Neuron (in vitro differentiated cells): ENCODE data around the gene SLIT3.
"Not testable (repeated sequence)": the region's sequence is repeated elsewhere in the genome, so short reads cannot be mapped to it uniquely, and the experiment has no call there.

ENCODE experiments used
- H2AFZ ChIP-seq: one replicate; pipeline ENCODE4 v1.6.1; 2013; ENCODE audit warnings: low read depth, mild to moderate bottlenecking, inconsistent platforms, low read length, moderate library complexity
- H3K27me3 ChIP-seq: one replicate; pipeline ENCODE4 v1.6.1; 2013; ENCODE audit warnings: low read length; ENCODE audit not compliant: insufficient read depth
- H3K36me3 ChIP-seq: one replicate; pipeline ENCODE4 v1.6.1; 2013; ENCODE audit warnings: low read length; ENCODE audit not compliant: insufficient read depth
- H3K4me1 ChIP-seq: one replicate; pipeline ENCODE4 v1.6.1; 2013; ENCODE audit warnings: low read length; ENCODE audit not compliant: insufficient read depth
- H3K4me3 ChIP-seq: 2 replicates; pipeline ENCODE4 v1.5.1; 2013; ENCODE audit warnings: mild to moderate bottlenecking, low read length, moderate library complexity
- H3K9me3 ChIP-seq: one replicate; pipeline ENCODE4 v1.6.1; 2013; ENCODE audit warnings: low read length

Gene SLIT3

DNA sequence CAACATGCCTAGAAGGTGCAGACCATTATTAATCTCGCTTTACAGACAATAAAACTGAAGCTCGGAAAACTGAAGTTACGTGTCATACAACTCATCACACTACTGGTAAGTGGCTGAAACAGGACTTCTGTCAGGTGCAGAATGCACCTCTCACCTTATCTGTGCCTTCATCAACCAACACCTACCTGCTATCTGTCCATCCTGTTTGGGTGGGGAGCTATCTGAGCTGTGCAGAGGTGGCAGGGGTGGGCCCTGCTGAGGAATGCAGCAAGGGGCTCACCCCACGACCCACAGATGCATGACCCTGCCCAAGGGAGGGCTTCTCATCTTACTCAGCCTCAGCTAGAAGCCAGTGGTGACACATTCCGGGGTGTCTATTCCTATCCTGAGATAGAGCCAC lies 81.6 kb downstream of the SLIT3 start:
- no peaks in the 10 kb centered on the region for H3K9me3 ChIP-seq
- H3K27me3 ChIP-seq = peaks cover 9% of the 10 kb centered on the region
- no peak overlapping the region for H3K4me3 ChIP-seq
- H3K36me3 ChIP-seq = no peaks in the 10 kb centered on the region
- no peak overlapping the region for H2AFZ ChIP-seq
- H3K4me1 ChIP-seq = no peaks in the 10 kb centered on the region

DNA sequence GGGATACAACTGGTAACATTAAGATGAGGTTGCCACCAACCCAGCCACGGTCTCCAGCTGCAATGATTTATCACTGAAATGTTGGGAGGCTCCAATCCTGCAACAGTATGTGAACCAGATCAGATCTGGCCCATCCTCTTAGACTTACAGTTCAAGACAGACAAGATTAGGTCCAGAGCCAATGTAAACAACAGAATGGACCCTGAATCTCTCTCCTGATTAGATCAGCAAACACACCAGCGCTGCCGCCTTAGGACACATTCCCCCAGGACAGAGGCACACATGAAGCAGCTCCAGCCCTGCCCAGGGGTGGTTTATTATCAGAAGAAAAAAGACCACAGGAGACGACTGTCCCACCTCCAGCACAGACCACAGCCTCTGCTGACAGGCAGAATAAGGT lies 82.1 kb downstream of the SLIT3 start:
- Histone ChIP-seq H3K9me3 (no peaks in the 10 kb centered on the region), H3K4me1 (no peaks in the 10 kb centered on the region), H3K27me3 (peaks cover 9% of the 10 kb centered on the region)

DNA sequence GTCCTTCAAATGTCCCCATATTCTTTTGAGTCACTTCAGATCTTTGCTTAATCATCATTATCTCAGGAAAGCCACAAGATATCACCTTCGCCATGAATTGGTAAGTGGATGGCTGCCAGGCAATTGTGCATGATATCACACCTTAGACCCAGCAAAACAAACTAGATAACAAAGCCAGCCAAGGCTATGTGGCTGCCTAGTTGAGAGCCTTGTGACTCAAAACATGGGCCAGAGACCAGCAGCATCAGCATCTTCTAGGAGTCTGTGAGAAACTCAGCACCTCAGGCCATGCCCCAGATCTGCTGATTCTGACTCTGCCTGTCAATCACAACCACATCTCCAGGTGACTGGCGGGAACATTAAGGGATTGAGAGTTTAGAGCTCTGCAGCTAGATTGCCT lies 82.8 kb downstream of the SLIT3 start:
- H3K36me3 ChIP-seq = no peaks in the 10 kb centered on the region
- peaks cover 9% of the 10 kb centered on the region for H3K27me3 ChIP-seq
- no peak overlapping the region for H3K4me3 ChIP-seq
- no peaks in the 10 kb centered on the region for H3K4me1 ChIP-seq
- H2AFZ ChIP-seq = no peak overlapping the region
- no peaks in the 10 kb centered on the region for H3K9me3 ChIP-seq

More for the DNA sequence above, 82.1 kb downstream of the SLIT3 start:
- Histone ChIP-seq H3K4me3 (no peak overlapping the region), H3K36me3 (no peaks in the 10 kb centered on the region), H2AFZ (no peak overlapping the region)

DNA sequence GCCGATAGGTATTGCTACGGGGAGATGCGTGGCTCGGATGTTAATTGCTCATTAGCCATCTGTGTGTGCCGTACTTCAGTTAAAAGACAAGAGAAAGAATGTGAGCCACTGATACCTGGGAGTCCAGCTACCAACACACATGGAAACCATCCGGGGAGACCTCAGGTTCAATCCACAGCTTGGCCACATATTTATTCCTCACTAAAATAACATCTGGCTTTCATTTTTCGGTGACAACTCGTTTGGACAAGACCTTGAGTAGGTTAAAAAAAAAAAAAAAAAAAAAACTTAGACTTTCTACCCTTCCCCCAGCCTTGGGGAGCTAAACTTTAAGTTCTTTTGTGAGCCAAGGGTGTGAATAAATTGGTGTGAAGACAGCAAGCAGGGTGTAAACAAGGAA lies 84.1 kb downstream of the SLIT3 start:
- H3K27me3 ChIP-seq = peaks cover 9% of the 10 kb centered on the region

DNA sequence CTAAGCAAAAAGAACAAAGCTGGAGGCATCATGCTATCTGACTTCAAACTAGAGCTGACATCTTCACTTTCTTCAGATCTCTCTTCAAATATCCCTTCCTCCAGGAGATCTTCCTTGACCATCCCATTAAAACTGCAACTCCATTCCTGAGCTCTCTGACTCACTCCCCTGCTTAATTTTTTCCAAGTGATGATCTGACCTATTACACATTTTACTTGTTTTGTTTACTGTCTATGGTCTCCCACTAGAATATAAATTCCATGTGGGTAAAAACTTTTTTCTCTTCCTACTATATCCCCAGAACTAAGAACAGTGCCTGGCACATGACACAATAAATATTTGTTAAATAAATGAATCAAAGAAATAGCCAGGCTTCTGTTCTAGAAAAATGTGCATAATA lies 87.5 kb downstream of the SLIT3 start:
- H3K4me1 ChIP-seq = no peaks in the 10 kb centered on the region
- no peak overlapping the region for H2AFZ ChIP-seq
- H3K4me3 ChIP-seq = no peak overlapping the region
- H3K36me3 ChIP-seq = no peaks in the 10 kb centered on the region
- peaks cover 9% of the 10 kb centered on the region for H3K27me3 ChIP-seq
- H3K9me3 ChIP-seq = no peaks in the 10 kb centered on the region

More for the DNA sequence above, 84.1 kb downstream of the SLIT3 start:
- Histone ChIP-seq H3K4me1 (no peaks in the 10 kb centered on the region), H3K36me3 (no peaks in the 10 kb centered on the region), H3K9me3 (no peaks in the 10 kb centered on the region), H2AFZ (no peak overlapping the region), H3K4me3 (no peak overlapping the region)

DNA sequence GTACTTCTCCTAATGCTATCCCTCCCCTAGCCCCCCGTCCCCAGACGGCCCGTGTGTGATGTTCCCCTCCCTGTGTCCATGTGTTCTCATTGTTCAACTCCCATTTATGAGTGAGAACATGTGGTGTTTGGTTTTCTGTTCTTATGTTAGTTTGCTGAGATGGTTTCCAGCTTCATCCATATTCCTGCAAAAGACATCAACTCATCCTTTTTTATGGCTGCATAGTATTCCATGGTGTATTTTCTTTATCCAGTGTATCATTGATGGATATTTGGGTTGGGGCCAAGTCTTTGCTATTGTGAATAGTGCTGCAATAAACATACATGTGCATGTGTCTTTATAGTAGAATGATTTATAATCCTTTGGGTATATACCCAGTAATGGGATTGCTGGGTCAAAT lies 89.2 kb downstream of the SLIT3 start:
- not testable (repeated sequence) for H3K4me3 ChIP-seq, H3K9me3 ChIP-seq, H3K27me3 ChIP-seq, H3K36me3 ChIP-seq, H2AFZ ChIP-seq, H3K4me1 ChIP-seq

DNA sequence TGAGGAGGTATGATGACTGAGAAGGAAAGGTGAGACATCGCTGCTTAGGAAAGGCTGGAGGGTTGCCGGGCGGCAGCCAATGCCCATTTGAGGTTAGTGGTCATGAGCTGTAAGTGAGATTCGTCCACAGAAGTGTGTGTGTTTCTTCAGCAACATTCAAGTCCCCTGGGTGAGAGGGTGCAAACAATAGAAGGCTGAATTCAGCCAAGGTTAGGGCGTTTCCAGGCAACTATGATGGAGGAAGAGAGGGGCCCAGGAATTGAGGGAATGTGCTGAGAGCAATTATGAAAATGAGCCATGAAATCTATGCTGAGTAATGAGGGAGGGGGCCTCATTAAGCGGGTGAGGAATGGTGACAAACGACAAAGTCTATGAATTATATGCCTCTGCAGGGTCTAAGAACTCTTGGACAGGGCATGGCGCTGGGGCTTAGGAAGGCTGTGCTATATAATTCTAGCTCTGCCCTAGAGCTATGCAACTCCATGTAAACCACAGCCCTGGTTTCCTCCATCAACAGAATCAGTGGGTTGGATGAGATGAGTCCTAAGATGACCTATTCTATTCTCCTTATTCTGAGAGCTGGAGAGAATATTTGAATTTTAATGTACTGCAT lies 96.0 kb downstream of the SLIT3 start:
- Histone ChIP-seq H3K4me3 (no peak overlapping the region), H3K9me3 (no peaks in the 10 kb centered on the region), H3K4me1 (no peaks in the 10 kb centered on the region), H3K27me3 (no peaks in the 10 kb centered on the region), H3K36me3 (no peaks in the 10 kb centered on the region), H2AFZ (no peak overlapping the region)

DNA sequence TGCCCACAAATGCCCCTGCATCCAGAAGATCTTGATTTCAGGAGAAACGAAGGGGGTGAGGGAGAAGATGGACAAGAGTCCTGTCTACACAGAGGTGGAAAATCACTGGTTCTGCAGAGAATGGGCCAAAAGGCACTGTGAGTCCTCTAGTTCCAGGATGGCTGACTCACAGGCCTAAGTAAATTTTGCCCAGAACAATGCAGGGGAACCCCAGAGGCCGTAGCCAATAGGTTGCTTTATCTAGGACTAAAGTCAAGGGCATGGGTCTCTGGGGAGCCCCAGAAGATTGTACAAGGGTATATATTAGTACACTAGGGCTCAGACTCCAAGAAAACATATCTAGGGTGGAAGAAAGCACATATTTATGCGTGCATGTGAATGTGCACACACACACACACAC lies 98.0 kb downstream of the SLIT3 start:
- no peaks in the 10 kb centered on the region for H3K36me3 ChIP-seq
- H3K4me1 ChIP-seq = no peaks in the 10 kb centered on the region
- H3K27me3 ChIP-seq = no peaks in the 10 kb centered on the region
- no peak overlapping the region for H2AFZ ChIP-seq
- no peaks in the 10 kb centered on the region for H3K9me3 ChIP-seq
- H3K4me3 ChIP-seq = no peak overlapping the region

DNA sequence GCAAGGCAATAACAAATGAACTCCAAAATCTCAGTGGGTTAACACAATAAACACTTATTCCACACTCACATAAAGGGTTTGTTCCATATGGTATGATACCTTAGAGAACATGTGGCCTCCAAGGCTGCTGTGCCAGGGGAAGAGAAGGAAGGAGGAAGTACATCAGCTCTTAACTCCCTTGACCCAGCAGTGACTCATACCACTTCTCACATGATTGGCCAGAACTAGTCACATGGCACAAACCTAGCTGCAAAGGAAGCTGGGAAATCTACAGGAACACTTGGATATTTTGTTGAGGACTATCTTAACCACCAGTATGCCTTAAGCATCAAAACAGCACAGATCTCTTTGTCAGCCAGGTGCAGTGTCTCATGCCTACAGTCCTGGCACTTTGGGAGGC lies 99.3 kb downstream of the SLIT3 start:
- H3K27me3 ChIP-seq = no peaks in the 10 kb centered on the region
- H2AFZ ChIP-seq = no peak overlapping the region
- no peaks in the 10 kb centered on the region for H3K4me1 ChIP-seq
- H3K36me3 ChIP-seq = no peaks in the 10 kb centered on the region
- H3K4me3 ChIP-seq = no peak overlapping the region
- H3K9me3 ChIP-seq = no peaks in the 10 kb centered on the region

DNA sequence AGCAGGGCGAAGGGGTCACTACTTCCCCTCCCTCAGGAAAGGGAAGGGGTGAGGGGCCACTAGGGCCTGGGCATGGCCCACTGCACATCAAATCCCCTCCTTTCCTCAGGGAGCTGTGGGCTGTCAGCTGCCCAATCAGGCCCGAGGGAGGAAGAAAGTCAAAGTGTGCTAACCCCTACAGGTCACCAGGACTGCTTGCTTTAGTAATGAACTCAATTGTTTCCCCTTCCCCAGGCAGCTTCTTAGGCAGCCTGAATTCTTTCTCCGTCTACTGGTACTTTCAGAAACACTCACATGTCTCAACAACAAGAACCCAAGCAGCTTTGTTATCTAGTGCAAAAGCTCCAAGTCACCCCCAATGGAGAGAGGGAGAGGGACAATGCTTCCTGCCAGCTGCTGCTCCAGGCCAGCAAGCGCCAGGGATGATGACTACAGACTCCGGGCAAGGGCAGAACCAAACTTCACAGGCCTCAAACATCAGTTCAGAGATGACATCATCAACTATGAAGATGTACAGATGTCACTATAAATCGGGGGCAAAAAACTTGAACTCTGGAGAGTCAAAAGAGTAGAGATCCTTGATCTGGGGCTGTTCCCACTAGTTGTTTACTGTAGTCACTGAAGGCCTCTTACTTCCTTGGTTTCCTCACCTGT lies 100.7 kb downstream of the SLIT3 start:
- Histone ChIP-seq H3K36me3 (no peaks in the 10 kb centered on the region), H3K4me1 (no peaks in the 10 kb centered on the region), H3K9me3 (no peaks in the 10 kb centered on the region), H2AFZ (no peak overlapping the region), H3K4me3 (no peak overlapping the region), H3K27me3 (no peaks in the 10 kb centered on the region)

DNA sequence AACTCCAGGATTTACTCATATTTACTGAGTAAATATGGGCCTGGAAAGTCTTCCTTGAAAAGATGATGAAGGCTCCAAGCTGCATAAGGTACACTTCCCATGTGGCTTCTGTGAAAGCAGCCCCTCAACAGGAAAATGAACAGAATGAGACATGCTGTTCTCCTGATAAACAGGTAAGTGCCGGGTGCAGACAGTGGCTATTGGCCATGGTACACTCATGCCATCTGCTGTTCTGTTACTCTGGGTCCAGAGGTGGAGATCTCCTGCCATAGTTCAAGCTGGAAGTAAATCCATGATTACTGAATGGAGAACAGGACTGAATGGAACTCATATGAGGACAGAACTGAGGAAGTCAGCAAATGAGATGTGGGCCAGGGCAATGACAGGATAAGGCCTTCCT lies 103.6 kb downstream of the SLIT3 start:
- Histone ChIP-seq H3K4me3 (no peak overlapping the region), H3K27me3 (no peaks in the 10 kb centered on the region), H3K36me3 (no peaks in the 10 kb centered on the region), H2AFZ (no peak overlapping the region), H3K9me3 (no peaks in the 10 kb centered on the region), H3K4me1 (no peaks in the 10 kb centered on the region)

DNA sequence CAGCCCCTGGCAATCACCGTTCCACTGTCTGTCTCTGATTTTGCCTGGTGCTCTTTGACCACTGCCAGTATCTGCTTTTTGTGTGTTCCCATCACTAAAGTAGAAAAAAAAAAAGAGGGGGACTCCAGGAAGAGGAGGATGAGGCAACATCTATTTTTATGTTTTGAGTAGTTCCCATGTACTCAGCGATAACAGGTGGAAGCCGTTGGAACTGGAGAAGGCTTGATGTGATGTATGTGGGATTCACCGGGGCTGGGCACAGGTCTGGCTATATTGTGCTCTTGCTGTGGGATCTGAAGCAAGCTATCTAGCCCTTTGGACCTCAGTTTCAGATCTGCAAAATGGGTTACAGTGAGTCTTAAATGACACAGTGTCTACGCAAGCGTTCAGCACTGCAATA lies 104.9 kb downstream of the SLIT3 start:
- no peaks in the 10 kb centered on the region for H3K36me3 ChIP-seq
- no peak overlapping the region for H3K4me3 ChIP-seq
- H2AFZ ChIP-seq = no peak overlapping the region
- H3K27me3 ChIP-seq = no peaks in the 10 kb centered on the region
- H3K9me3 ChIP-seq = no peaks in the 10 kb centered on the region
- no peaks in the 10 kb centered on the region for H3K4me1 ChIP-seq

DNA sequence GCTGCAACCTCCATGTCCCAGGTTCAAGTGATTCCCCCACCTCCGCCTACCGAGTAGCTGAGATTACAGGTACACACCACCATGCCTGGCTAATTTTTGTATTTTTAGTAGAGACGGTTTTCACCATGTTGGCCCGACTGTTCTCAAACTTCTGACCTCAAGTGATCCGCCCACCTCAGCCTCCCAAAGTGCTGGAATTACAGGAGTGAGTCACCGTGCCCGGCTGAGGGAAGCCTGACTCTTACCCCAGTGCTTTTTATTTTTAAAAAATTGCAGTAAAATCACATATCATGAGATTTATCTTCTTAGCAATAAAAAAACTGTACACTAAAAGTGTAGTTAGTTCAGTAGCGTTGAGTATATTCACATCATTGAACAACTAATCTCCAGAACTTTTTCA lies 105.3 kb downstream of the SLIT3 start:
- Histone ChIP-seq H3K36me3 (no peaks in the 10 kb centered on the region), H3K27me3 (no peaks in the 10 kb centered on the region), H3K4me3 (no peak overlapping the region), H2AFZ (no peak overlapping the region), H3K9me3 (no peaks in the 10 kb centered on the region), H3K4me1 (no peaks in the 10 kb centered on the region)

DNA sequence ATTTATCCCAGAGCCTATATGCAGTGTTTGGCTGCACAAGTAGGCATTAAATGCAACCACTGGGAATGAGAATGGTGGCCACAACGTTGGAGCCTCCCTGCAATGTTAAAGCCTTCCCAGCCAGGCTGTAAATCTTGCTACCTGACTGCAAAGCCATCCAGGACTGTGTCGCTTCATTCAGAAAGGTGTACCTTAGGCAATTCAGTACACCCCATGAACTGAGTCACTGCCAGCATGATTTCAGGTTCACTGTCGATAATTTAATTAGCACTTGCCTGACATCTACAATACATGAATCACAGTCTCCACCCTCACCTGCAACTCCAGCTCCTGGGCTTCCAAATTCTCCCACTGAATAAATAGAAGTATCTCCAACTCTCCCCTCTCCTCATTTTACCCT lies 108.4 kb downstream of the SLIT3 start:
- Histone ChIP-seq H3K4me3 (no peak overlapping the region), H3K27me3 (no peaks in the 10 kb centered on the region), H2AFZ (no peak overlapping the region), H3K4me1 (no peaks in the 10 kb centered on the region), H3K9me3 (no peaks in the 10 kb centered on the region), H3K36me3 (no peaks in the 10 kb centered on the region)
